NCI-H345 (cell line): ENCODE measurements around the gene SLC25A47.
"Not testable (repeated sequence)": the region's sequence is repeated elsewhere in the genome, so short reads cannot be mapped to it uniquely, and the experiment has no call there.

Source experiments
- DNase-seq: peaks from one replicate; lab custom pipeline; 2025; lab: John Stamatoyannopoulos, UW

Gene SLC25A47

GRCh38 chr14:100290607-100291304 is 32.4 kb upstream of the SLC25A47 start:
- DNase-seq: no peak

GRCh38 chr14:100291305-100292075 is 31.6 kb upstream of the SLC25A47 start:
- no peak for DNase-seq

- no peak for DNase-seq
Observed at GRCh38 chr14:100292301-100292775, 30.8 kb upstream of the SLC25A47 start.

- DNase-seq: no peak
Observed at GRCh38 chr14:100292776-100293461, 30.2 kb upstream of the SLC25A47 start.

GRCh38 chr14:100293497-100294212 is 29.5 kb upstream of the SLC25A47 start:
- DNase-seq: no peak

- DNase-seq: no peak
Observed at GRCh38 chr14:100294213-100294962, 28.8 kb upstream of the SLC25A47 start.

GRCh38 chr14:100294963-100295330 is 28.2 kb upstream of the SLC25A47 start:
- DNase-seq: no peak

- no peak for DNase-seq
Observed at GRCh38 chr14:100295376-100296105, 27.6 kb upstream of the SLC25A47 start.

GRCh38 chr14:100296106-100296651 is 27.0 kb upstream of the SLC25A47 start:
- DNase-seq: no peak

GRCh38 chr14:100296729-100297128 is 26.4 kb upstream of the SLC25A47 start:
- not testable (repeated sequence) for DNase-seq

GRCh38 chr14:100297320-100298300 is 25.5 kb upstream of the SLC25A47 start:
- no peak for DNase-seq

- no peak for DNase-seq
Observed at GRCh38 chr14:100298551-100299237, 24.4 kb upstream of the SLC25A47 start.

GRCh38 chr14:100299238-100299560 is 23.9 kb upstream of the SLC25A47 start:
- no peak for DNase-seq

GRCh38 chr14:100302616-100303015 is 20.5 kb upstream of the SLC25A47 start:
- DNase-seq: no peak

GRCh38 chr14:100303179-100303578 is 20.0 kb upstream of the SLC25A47 start:
- no peak for DNase-seq

GRCh38 chr14:100303925-100304324 is 19.2 kb upstream of the SLC25A47 start:
- DNase-seq: no peak

- peak; percentile 85 for DNase-seq
Observed at GRCh38 chr14:100304825-100305323, 18.3 kb upstream of the SLC25A47 start.

GRCh38 chr14:100305324-100306100 is 17.6 kb upstream of the SLC25A47 start:
- DNase-seq: peak; percentile 56
